ENCODE measurements around the gene TRIO.

The TRIO gene

DNA sequence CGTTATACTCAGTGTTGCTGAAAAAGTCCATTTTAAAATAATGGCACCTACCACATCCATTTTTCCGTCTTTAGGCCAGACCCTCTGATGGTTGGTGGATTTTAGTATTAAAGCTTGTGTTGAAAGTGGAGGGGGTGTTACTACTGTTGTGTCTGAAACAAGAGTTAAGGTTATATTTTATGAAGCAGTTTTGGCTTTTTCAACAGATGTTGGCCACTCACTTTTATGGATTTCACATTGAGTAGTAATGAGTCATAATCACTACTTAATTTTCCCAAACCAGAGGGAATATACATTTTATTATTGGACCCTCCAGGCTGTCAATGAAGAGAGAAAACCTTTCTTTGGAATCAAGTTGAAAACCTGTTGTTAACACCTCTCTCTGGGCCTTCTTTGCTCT lies 88.0 kb downstream of the TRIO start:
- FAIRE-seq: no peak

- FAIRE-seq: no peak
Observed at GRCh38 chr5:14231890-14232289, 88.7 kb downstream of the TRIO start.

- FAIRE-seq: no peak
Observed at GRCh38 chr5:14234204-14234603, 91.1 kb downstream of the TRIO start.

DNA sequence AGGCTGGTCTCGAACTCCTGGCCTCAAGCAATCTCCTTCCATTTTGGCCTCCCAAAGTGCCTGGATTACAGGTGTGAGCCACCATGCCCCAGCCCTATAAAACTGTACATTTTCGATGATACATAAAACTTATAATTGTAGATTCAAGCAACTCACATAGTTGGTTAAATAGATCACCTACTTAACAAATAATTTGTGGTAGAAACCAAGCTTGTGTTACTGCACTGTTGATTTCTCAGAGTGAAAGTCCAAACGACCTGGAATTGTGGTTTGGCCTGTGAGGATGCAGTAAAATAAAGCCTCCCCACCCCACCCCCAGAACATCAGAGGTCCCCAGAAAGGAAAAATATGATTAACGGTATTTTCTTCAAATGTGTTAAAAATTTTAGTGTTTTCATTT lies 92.7 kb downstream of the TRIO start:
- no peak for FAIRE-seq

DNA sequence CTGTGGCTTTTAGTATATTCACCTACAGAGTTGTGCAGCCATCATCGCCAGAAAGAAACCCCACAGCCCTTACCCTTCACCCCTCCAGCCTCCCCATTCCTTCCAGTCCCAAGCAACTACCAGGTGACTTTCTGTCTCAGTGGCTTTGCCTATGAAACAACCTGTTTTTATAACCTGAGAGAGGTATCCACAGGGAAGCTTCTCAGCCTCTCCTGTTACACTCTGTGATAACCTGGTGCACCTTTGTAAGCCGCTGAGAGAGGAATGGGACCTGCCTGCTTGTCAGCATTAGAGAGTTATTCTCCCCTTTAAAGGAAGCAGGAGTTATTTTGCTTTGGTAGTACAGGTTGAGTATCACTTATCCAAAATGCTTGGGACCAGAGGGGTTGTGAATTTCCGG lies 93.6 kb downstream of the TRIO start:
- no peak for FAIRE-seq

DNA sequence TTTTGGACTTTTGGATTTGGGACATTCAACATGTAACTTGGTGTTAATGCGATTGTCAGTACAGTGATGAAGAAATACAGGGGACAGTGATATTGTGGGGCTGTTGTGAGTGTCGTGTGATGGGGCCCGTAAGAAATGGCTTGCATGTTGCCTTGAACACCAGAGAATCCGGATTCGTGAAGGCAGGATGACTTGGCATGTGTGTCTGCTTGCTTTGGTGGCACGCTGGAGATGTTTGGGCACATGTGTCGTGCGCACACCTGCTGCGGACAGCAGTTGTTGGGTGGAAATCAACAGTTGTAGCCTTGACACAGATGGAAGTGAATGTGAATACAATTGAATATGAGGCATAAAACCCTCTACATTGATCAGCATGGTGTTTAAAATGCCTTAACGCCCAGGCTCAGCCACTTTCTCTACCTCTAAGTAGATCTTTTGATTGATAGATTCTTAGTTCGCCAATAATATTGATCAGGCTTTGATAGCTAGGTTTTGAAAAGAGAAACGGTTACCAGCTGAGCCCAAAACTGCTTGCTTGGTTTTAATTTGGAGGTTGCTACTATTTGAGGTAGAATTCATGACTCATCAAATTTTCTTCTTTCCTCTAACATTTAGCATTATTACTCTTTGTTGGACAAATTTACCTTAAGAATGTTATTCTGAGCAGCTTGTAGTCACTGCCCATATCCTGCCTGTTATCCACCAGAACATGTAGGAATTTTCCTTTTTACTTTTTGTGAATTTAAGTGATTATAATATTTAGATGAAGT lies 94.4 kb downstream of the TRIO start:
- FAIRE-seq: no peak

DNA sequence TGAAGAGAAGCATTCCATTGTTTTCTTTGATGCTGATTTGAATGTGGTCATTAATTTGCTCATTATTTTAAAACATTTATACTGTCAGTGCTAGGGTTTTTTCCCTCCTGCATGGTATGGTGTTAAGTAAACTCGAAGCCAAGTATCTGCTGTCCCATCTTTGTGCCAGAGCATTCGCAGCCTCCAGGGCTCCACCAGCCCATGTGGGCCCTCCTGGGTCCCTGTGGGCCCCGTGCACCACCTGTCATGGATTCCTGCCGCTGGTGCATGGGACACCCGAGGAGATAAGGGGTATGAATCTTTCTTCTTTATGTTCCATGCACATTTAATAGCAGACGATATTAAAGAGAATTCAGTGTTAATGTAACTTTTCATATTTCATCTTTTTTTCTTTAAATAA lies 95.1 kb downstream of the TRIO start:
- no peak for FAIRE-seq

DNA sequence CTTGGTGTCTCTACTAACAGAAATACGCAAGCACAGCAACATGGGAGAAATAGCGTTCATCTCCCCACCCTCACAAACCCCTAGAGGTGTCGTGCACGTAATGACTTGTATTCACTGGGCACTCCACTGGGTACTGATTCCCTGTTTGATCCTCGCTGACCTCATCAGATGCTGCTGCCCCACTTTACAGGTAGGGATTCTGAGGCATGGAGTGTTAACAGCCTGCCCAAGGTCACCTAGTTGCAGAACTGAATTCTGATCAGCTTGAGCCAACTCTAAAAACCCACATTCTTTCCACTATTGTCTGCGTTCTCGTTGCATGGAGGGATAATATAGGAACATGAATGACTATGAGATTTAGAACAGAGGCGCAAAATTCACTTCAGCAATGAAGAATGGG lies 96.3 kb downstream of the TRIO start:
- no peak for FAIRE-seq

DNA sequence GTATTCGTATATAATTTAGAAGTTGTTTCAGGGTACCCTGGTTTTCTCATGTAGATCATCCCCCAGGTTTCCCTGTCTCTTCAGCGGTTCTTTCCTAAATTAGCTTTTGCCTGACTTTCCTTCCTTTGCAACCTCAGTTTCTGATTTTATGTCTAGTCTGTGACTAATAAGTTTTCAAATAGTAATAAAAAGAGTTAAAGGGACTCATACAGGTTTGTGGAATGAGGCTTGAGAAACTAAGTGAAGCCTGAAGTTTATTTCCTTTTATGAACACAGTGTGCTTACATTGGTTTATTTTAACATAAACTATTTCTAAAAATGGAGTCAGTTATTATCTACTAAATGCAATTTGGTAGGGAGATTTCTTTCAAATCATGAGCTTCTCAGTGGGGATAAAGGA lies 96.8 kb downstream of the TRIO start:
- FAIRE-seq: no peak

DNA sequence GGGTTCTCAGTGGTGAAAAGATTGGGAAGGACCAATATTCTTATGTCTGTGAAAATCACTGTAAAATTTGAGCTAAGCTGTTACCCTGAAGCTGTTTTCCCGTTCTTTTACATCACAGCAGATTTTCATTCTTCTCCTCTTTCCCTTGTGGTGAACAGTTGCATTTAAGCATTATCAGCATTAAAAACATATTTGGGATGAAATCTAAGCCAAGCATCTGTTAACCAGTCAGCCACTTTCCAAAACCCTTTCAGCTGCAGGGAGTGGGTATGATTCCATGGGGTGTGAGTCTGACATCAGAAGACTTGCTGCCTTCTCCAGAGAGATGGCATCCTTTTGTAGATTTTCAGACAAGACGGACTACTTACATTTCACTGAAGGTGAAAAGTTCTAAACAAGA lies 97.2 kb downstream of the TRIO start:
- no peak for FAIRE-seq

GRCh38 chr5:14241141-14241540 lies 98.0 kb downstream of the TRIO start:
- no peak for FAIRE-seq

DNA sequence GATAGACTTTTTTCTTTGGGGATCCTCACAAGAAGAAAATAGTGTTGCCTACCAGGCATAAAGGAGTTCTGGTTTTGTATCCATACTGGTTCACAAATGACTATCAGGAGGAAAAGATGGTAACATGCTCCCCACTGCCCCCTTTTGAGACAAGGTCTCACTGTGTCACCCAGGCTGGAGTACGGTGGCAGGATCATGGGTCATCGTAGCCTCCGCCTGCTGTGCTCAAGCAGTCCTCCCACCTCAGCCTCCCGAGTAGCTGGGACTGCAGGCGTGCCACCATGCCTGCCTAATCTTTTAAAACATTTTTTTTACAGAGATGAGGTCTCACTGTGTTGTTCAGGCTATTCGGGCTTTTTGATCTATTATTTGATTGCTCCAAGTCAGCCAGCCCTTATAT lies 99.3 kb downstream of the TRIO start:
- FAIRE-seq: no peak

DNA sequence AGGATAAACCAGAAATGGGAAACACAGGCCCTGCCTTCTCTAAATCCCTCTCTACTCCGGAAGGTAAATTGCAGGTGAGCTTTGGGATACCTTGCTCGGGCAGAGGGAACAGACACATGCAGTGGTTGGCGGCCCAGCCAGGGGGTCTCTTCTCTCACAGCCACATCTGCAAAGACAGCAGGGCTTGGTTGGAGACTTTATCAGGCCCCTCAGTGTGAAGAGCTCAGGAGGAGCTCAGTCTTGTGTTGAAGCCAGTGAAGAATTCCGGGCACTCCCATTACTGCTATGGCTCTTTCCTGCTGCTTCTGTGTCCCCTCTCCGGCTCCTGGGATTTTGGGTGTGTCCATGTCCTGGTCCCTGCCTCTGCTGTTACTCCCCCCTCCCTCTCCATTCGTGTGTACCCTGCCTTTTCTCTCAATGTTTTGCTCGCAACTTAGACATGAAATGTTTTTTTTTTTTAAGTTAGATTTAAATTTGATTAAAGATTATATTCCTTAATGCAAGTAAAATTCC lies 99.8 kb downstream of the TRIO start:
- FAIRE-seq: no peak

- no peak for FAIRE-seq
Observed at GRCh38 chr5:14243766-14244165, 100.6 kb downstream of the TRIO start.

- FAIRE-seq: no peak
Observed at GRCh38 chr5:14244721-14245120, 101.6 kb downstream of the TRIO start.

DNA sequence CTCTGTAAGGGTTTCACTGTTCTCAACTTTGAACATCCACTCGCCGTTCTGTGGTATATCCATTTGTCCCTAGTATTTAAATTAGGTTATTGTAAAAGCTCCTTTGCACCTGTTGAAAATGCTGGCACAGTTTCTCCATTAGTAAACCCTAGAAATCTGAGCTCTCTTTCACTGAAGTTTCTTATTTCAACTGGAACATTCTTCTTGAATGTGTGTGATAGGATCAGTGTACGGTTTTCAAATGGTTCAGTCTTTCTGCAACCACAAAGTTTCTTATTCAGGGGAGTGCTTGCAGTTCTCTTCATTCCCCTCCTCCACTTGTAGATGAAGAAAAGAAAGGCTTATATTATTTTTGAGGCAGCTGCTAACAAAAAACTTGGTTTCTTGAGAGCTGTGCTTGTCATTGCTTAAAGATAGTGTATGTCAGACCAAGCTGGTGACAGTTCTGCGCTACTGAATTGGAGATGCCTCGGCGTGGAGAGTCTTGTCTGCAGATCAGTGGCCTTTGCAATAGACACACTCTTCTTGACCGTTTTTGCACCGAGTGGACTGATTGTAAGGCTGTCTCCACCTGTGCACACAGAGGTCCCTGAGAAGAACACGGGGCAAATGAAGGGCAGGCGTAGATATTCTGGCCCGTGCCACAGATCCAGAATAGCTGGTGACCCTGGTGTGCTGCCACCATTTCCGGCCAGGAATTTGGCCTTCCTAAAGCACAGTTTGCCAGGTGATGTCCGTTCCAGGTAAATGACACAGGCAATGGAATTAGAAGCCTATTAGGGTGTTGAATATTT lies 102.2 kb downstream of the TRIO start:
- FAIRE-seq: no peak

DNA sequence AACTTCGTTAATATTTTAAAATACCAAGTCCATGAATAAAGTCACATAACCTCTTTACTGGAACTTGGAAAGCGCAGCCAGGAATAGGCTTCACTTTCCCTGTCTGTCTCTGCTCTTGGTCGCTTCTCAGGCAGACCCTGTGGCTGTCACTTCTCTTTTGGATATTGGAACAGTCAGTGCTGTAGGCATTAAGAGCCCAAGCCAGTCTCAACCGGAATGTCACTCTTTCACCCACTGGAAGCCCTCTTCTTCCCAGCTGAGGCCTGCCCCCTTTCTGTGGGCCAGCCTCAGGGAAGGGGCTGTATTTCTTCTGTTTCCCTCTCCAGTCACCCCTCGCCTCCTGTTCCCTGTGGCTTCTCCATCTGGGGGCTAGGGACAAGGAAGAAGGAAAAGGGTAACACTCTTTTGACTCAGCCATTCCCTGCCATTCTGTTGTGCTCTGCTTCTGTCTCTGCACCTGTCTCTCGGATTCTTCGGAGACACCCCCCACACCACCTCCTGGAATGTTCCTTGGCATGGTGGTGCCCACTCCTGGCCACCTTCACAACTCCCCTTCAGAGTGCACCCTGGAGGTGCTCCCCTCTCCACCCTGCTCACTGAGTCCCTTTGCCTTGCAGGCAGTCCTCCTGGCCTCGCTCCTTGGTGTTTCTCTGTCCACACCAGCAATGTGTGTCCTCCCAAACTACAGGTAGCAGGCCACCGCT lies 103.4 kb downstream of the TRIO start:
- FAIRE-seq: no peak

- no peak for FAIRE-seq
Observed at GRCh38 chr5:14247054-14247386, 103.9 kb downstream of the TRIO start.

DNA sequence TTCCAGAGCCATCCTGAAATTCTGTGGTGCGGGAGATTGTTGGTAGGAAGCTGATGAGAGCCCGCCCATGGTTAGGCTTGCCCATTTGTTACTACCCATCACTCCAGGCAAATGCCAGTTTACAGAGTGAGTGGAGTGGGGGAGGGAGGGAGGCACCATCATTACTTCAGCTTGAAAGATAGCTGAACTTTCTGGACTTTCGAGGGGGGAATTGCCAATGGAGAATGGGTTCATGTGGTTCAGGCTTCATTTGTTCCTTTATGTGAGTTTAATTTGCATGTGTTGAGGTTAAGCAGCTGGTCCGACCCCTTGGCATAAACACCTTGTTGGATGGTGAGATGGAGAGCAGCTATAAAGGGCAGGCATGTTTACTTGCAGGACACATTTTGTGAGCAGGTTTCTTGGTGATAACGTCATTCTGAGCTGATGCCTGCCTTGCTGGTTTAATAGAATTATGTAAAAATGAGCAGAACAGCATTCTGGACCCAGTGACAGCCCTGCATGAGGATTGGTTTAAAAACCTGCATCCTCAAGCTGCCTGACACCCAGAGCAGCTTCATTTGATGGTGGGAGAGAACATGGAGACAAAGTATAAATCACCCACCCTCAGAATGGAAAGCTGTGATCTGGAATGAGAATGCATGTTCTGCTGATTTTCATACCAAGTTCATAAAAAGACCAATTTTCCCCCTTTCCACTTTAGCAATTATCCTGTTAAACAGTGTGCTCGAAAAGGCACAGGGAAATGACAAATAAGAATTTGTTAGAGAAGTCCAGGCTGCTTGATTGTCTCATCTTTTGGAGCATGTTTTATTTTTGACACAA lies 106.3 kb downstream of the TRIO start:
- FAIRE-seq: no peak

- FAIRE-seq: no peak
Observed at GRCh38 chr5:14250084-14250695, 107.0 kb downstream of the TRIO start.

GRCh38 chr5:14250748-14251701 lies 107.9 kb downstream of the TRIO start:
- FAIRE-seq: no peak

Measured in A204.1 (cell line).